ENCODE measurements around the gene ADAM12.

DNA sequence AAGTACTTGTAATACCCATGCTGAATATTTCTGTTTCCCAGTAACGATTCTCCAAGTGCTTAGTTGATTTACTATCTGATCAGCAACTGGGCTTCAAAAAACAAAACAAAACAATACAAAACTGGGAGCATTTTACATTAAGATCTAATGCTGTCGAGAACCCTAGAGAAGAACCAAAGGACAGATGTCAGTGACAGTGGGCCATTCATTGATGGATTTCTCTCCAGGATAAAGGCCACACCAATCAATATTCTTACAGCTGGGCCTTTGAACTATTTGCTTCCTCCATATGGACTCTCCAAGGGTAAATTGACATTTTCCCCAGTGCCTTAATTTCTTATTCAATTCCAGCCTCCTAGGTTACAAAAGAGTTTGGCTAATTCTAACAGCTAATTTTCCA is 217.5 kb downstream of the ADAM12 start:
- TF ChIP-seq POLR2AphosphoS5 (IDR thresholded peaks at IDR 0.05; ENCODE audit: low read depth, low read length) (no peak), TAF1 (IDR thresholded peaks at IDR 0.05; ENCODE audit: low read depth, low read length) (no peak), POLR2A (IDR thresholded peaks at IDR 0.05; ENCODE audit: low read depth, low read length) (no peak), SPI1 (IDR thresholded peaks at IDR 0.05; ENCODE audit: low read depth, low read length) (no peak), PAX5 (IDR thresholded peaks at IDR 0.05; ENCODE audit: insufficient read depth, low read length, severe bottlenecking) (no peak)

Data from GM12891 (cell line).